Endothelial cell of umbilical vein (primary cell): ENCODE measurements around the gene ZNF92. TPM values are rescaled to one million over a fixed set of nuclear protein-coding genes. Genes with fewer than 3 reads are reported as not detected.

Experiments used
- BruUV-seq: library from RNA; stranded (reverse); fragments of 400-500 nt; replicated peaks from 2 replicates; lab custom pipeline; 2021; lab: Mats Ljungman, UMichigan
- CTCF ChIA-PET: fragments of 300-600, 350-600 bp; sonication (Branson Sonifier 250); formaldehyde crosslinking; loops from one replicate; lab custom pipeline; 2021; ENCODE audit warnings: antibody characterized with exemption, inconsistent platforms; lab: Charles Lee
- POLR2A ChIA-PET: fragments of 300-600, 350-600 bp; sonication (Branson Sonifier 250); formaldehyde crosslinking; loops from one replicate; lab custom pipeline; 2021; ENCODE audit warnings: antibody characterized with exemption, inconsistent platforms; lab: Charles Lee
- DNase-seq: peaks from one replicate; pipeline ENCODE4 v3.0.0-alpha.2; 2011; ENCODE audit warnings: low read depth, low spot score
- FAIRE-seq: peaks from 2 replicates; lab custom pipeline; 2011; peaks lifted over from hg19 to GRCh38; lab: Jason Lieb, UNC
- H2AFZ ChIP-seq: 2 replicates; pipeline ENCODE4 v1.6.0; 2012; ENCODE audit warnings: low read depth, low read length, control low read depth, inconsistent platforms
- H3K27ac ChIP-seq: 2 replicates; pipeline ENCODE4 v1.5.1; 2011; ENCODE audit warnings: low read depth, mild to moderate bottlenecking, control low read depth, low read length, moderate library complexity; ENCODE audit not compliant: insufficient read depth
- H3K27me3 ChIP-seq, 2 experiments: 2 replicates each; pipeline versions ENCODE4 v1.6.0 to v1.6.1; 2011; ENCODE audit warnings: low read length in 2 of 2, mixed read lengths in 1 of 2; ENCODE audit not compliant: control insufficient read depth in 2 of 2, insufficient read depth in 2 of 2
- H3K36me3 ChIP-seq, 2 experiments: 2 replicates in 1 of 2; 3 replicates in 1 of 2; pipeline ENCODE4 v1.5.1; 2011; ENCODE audit warnings: low read length in 2 of 2, mild to moderate bottlenecking in 1 of 2, moderate library complexity in 1 of 2; ENCODE audit not compliant: control insufficient read depth in 2 of 2, insufficient read depth in 2 of 2; ENCODE audit errors: extremely low read depth in 1 of 2
- H3K4me1 ChIP-seq: 3 replicates; pipeline ENCODE4 v1.5.1; 2011; ENCODE audit warnings: mild to moderate bottlenecking, low read length; ENCODE audit not compliant: control insufficient read depth, insufficient read depth; ENCODE audit errors: extremely low read depth
- H3K4me2 ChIP-seq: 2 replicates; pipeline ENCODE4 v1.6.1; 2011; ENCODE audit warnings: low read length, control low read depth, mixed read lengths; ENCODE audit not compliant: insufficient read depth
- H3K4me3 ChIP-seq, 3 experiments: fragments of 200-600 bp in 1 of 3; sonication (generic), shearing (Covaris generic) in 1 of 3; replicated peaks in 1 of 3; 2 replicates each; pipeline ENCODE4 v1.5.1; 2011 to 2016; ENCODE audit warnings: control low read depth in 3 of 3, low read length in 3 of 3, mild to moderate bottlenecking in 2 of 3, inconsistent platforms in 1 of 3, low read depth in 1 of 3, moderate library complexity in 1 of 3; ENCODE audit not compliant: insufficient read depth in 1 of 3
- H3K79me2 ChIP-seq: 2 replicates; pipeline ENCODE4 v1.6.0; 2012; ENCODE audit warnings: low read length, inconsistent platforms; ENCODE audit not compliant: control insufficient read depth, insufficient read depth
- H3K9ac ChIP-seq: replicated peaks from 2 replicates; pipeline ENCODE3; 2011; ENCODE audit warnings: low read length, control low read depth; ENCODE audit not compliant: insufficient read depth; ENCODE audit errors: extremely low read depth
- H3K9me1 ChIP-seq: replicated peaks from 3 replicates; pipeline ENCODE4 v1.6.0; 2011; ENCODE audit warnings: mild to moderate bottlenecking, low read length; ENCODE audit not compliant: control insufficient read depth, insufficient read depth; ENCODE audit errors: extremely low read depth
- H3K9me3 ChIP-seq: replicated peaks from 2 replicates; pipeline ENCODE4 v1.5.1; 2012; ENCODE audit warnings: low read length, inconsistent platforms; ENCODE audit not compliant: control insufficient read depth, insufficient read depth
- H4K20me1 ChIP-seq: replicated peaks from 2 replicates; pipeline ENCODE3; 2011; ENCODE audit warnings: mild to moderate bottlenecking, low read length; ENCODE audit not compliant: control insufficient read depth, insufficient read depth; ENCODE audit errors: extremely low read depth
- EZH2 ChIP-seq: IDR thresholded peaks from 2 replicates; pipeline ENCODE4 v1.6.1; 2012; ENCODE audit warnings: borderline replicate concordance, low read depth, mild to moderate bottlenecking, moderate library complexity, low read length, inconsistent platforms; ENCODE audit not compliant: severe bottlenecking
- FOS ChIP-seq: IDR thresholded peaks from 2 replicates; pipeline ENCODE4 v1.6.1; 2011; ENCODE audit warnings: mild to moderate bottlenecking, low read length, moderate library complexity, borderline replicate concordance; ENCODE audit not compliant: insufficient read depth
- GATA2 ChIP-seq: IDR thresholded peaks from 2 replicates; pipeline ENCODE4 v1.7.0; 2011; ENCODE audit warnings: low read depth, mild to moderate bottlenecking, moderate library complexity, mixed read lengths, low read length; ENCODE audit not compliant: insufficient read length, insufficient read depth
- JUN ChIP-seq: IDR thresholded peaks from 2 replicates; pipeline ENCODE4 v1.6.1; 2011; ENCODE audit warnings: borderline replicate concordance, low read depth; ENCODE audit not compliant: insufficient read length, insufficient read depth
- MAX ChIP-seq: IDR thresholded peaks from 2 replicates; pipeline ENCODE4 v1.6.1; 2011; ENCODE audit not compliant: insufficient read depth, insufficient read length
- MYC ChIP-seq: IDR thresholded peaks from one replicate; pipeline ENCODE4 v1.6.1; 2011; ENCODE audit warnings: mild to moderate bottlenecking, low read depth, low read length
- POLR2A ChIP-seq: IDR thresholded peaks from 2 replicates; pipeline ENCODE4 v1.6.1; 2012; ENCODE audit warnings: low read depth, mild to moderate bottlenecking, control low read depth, low read length
- POLR2AphosphoS5 ChIP-seq: IDR thresholded peaks from 2 replicates; pipeline ENCODE4 v1.6.1; 2012; ENCODE audit warnings: low read depth, mild to moderate bottlenecking, control low read depth, low read length, moderate library complexity; ENCODE audit not compliant: insufficient read depth
- dilution Hi-C: fragments of 300-500 bp; cut with MboI; formaldehyde crosslinking; loops from one replicate; pipeline ENCODE4 v1.15.0; 2019; ENCODE audit warnings: low sequenced_read_pairs; ENCODE audit not compliant: extremely low pct_ligation_motif_present
- intact Hi-C: fragments of 100-400 bp; cut with micrococcal nuclease; formaldehyde crosslinking; loops from one replicate; pipeline ENCODE4 v1.10.0; 2022
- polyA plus RNA-seq, 4 experiments: library from polyadenylated mRNA; depleted of rRNA in 3 of 4; stranded (reverse) in 3 of 4; unstranded in 1 of 4; fragments of >200 nt; gene quantifications; 2 replicates each; pipeline versions ENCODE4 v1.2.1 to v1.2.3, GENCODE V29; 2011 to 2012; ENCODE audit warnings: missing spikeins in 1 of 4
- total RNA-seq: library from RNA; stranded (reverse); gene quantifications from 2 replicates; pipeline ENCODE4 v1.2.3, GENCODE V29; 2021
- TF ChIP-seq, protein P1 (sequence below), 2 donors: IDR thresholded peaks; 1 replicate in 1 of 2; 2 replicates in 1 of 2; pipeline ENCODE4 v1.5.1; 2011; ENCODE audit warnings: low read length in 2 of 2, mild to moderate bottlenecking in 2 of 2, moderate library complexity in 2 of 2, control low read depth in 1 of 2, inconsistent platforms in 1 of 2, low read depth in 1 of 2; ENCODE audit not compliant: insufficient read depth in 1 of 2; ENCODE audit errors: extremely low read depth in 1 of 2

Gene ZNF92
- total and polyA plus RNA-seq, 2 donors (not counting 3 experiments of a cell fraction or from before 2014, with no cell fraction given), result 0.90 to 8.9 TPM

DNA sequence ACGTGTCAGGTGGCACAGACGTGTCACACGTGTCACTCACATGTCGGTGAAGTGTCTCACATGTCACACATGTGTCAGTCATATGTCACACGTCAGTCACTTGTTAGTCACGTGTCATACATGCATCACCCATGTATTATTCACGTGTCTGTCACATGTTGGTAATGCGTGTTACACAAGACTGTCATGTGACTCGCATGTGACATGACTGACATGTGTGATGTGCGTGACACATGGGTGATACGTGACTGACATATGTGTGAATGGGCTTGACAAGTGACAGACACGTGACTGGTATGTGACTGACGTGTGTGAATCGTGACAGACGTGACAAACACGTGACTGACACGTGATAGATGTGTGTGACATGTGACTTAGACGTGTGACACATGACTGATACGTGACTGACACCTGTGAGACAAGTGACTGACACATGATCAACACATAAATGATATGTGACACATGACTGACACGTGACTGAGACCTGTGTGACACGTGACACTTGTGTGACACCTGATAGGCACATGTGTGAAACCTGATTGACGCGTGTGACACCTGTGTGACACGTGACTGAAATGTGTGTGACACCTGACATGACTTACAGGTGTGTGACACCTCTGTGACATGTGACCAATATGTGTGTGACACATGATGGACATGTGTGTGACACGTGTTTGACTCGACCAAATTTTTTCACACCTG, 56.1 kb downstream of the ZNF92 start:
- no peaks in the 10 kb centered on the region for H3K9me3 ChIP-seq
- no peaks in the 10 kb centered on the region for H3K36me3 ChIP-seq
- TF ChIP-seq FOS (no peak), MAX (no peak), EZH2 (no peak), POLR2AphosphoS5 (no peak), GATA2 (no peak), JUN (no peak), MYC (no peak), POLR2A (no peak)
- TF ChIP-seq, protein P1, sequence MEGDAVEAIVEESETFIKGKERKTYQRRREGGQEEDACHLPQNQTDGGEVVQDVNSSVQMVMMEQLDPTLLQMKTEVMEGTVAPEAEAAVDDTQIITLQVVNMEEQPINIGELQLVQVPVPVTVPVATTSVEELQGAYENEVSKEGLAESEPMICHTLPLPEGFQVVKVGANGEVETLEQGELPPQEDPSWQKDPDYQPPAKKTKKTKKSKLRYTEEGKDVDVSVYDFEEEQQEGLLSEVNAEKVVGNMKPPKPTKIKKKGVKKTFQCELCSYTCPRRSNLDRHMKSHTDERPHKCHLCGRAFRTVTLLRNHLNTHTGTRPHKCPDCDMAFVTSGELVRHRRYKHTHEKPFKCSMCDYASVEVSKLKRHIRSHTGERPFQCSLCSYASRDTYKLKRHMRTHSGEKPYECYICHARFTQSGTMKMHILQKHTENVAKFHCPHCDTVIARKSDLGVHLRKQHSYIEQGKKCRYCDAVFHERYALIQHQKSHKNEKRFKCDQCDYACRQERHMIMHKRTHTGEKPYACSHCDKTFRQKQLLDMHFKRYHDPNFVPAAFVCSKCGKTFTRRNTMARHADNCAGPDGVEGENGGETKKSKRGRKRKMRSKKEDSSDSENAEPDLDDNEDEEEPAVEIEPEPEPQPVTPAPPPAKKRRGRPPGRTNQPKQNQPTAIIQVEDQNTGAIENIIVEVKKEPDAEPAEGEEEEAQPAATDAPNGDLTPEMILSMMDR (IDR thresholded peaks at IDR 0.05; ENCODE audit: extremely low read depth in 1 of 2, insufficient read depth in 1 of 2, low read depth in 1 of 2, low read length in 2 of 2), result no peak
- dilution Hi-C loops (no loop called here), intact Hi-C loops (no loop called here)
- no peak overlapping the region for H2AFZ ChIP-seq
- no peak overlapping the region for H3K4me3 ChIP-seq
- no peaks in the 10 kb centered on the region for H3K79me2 ChIP-seq
- H3K9ac ChIP-seq, result no peak overlapping the region
- DNase-seq, result no peak
- ChIA-PET POLR2A (no interaction called here), CTCF (no interaction called here)
- H3K4me2 ChIP-seq, result no peak overlapping the region
- no peak for FAIRE-seq
- H4K20me1 ChIP-seq, result no peaks in the 10 kb centered on the region
- H3K27me3 ChIP-seq, result no peaks in the 10 kb centered on the region
- no peaks in the 10 kb centered on the region for H3K4me1 ChIP-seq
- no peak overlapping the region for H3K27ac ChIP-seq
- no peaks in the 10 kb centered on the region for H3K9me1 ChIP-seq
- BruUV-seq, result no TSS peak
